ENCODE measurements around the gene ABO.
"Not testable (repeated sequence)": the region's sequence is repeated elsewhere in the genome, so short reads cannot be mapped to it uniquely, and the experiment has no call there.

Gene ABO

DNA sequence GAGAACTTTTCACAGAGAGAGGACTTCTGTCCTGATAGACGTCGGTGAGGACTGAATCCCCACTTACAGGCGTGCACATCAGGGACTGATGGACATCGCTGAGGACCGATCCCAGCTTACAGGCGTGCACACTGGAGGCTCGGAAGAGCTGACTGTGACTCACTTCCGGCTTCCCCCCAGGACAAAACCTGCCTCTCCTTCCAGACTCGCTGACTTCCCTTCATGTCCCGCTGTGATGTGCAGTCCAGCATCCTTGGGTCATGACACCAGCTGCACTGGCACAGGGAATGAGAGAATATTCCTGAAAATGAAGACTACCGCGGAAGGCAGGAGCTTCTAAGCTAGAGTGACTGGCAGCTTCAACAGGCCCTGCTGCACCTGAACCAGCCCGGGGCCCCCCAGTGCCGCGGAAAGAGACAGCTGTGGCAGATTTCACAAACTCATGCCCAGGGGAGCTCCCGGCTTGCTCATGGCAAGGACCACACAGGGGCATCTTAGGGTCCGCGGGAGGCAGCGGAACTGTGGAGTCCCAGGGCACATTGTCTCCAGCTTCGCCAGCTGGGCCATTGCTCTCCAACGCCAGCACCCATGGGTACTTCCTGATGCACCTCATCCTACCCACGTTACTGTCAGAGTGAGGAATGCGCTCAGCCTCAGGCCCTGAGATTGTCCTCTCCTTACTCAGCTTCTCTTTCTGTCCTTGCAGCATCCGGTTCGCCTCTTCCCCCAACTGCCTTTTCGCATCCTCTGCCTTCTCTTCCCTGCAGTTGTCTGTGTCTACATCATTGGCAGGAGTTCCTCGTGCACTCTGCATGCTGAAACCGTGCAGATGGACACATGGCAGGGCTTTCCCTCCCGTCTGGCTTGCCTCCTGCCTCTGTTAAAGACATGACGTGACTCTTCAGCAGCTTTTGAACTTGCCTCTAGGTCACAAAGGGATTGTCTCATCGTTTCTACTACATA, 31.5 kb upstream of the ABO start:
- H3K27ac ChIP-seq (ENCODE audit: low read depth in 2 of 2, low read length in 2 of 2), result no peak overlapping the region
- no peaks in the 10 kb centered on the region for H3K27me3 ChIP-seq (ENCODE audit: control insufficient read depth in 2 of 2, insufficient read depth in 2 of 2, low read length in 2 of 2)
- no peaks in the 10 kb centered on the region for H3K36me3 ChIP-seq (ENCODE audit: control insufficient read depth in 2 of 2, insufficient read depth in 2 of 2, low read length in 2 of 2)
- no peaks in the 10 kb centered on the region for H3K9me3 ChIP-seq (ENCODE audit: control insufficient read depth in 2 of 2, low read length in 2 of 2)
- no peaks in the 10 kb centered on the region for H3K4me1 ChIP-seq (ENCODE audit: control insufficient read depth in 2 of 2, insufficient read depth in 2 of 2, low read length in 2 of 2)
- no peak overlapping the region for H3K9ac ChIP-seq (ENCODE audit: low read depth in 1 of 2, low read length in 2 of 2)
- H3K4me3 ChIP-seq (ENCODE audit: low read length in 2 of 2), result no peak overlapping the region

DNA sequence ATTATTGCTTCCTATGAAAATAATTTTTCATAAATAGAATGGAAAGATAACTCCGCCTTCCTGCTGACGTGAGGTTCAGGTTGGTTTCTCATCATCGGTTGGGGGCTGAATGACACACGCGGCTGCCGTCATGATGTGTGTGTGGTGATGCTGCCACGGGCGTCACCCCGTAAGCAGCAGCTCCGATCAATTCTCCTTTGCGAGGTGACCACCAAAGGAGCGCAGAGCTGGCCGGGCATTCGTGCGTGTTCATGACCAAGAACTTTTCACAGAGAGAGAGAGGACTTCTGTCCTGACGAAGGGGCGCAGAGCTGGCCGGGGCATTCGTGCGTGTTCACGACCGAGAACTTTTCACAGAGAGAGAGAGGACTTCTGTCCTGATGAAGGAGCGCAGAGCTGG, 30.7 kb upstream of the ABO start:
- no peaks in the 10 kb centered on the region for H3K36me3 ChIP-seq (ENCODE audit: control insufficient read depth in 2 of 2, insufficient read depth in 2 of 2, low read length in 2 of 2)
- H3K4me3 ChIP-seq (ENCODE audit: low read length in 2 of 2), result no peak overlapping the region
- H3K9ac ChIP-seq (ENCODE audit: low read depth in 1 of 2, low read length in 2 of 2), result no peak overlapping the region
- H3K4me1 ChIP-seq (ENCODE audit: control insufficient read depth in 2 of 2, insufficient read depth in 2 of 2, low read length in 2 of 2), result no peaks in the 10 kb centered on the region
- H3K27me3 ChIP-seq (ENCODE audit: control insufficient read depth in 2 of 2, insufficient read depth in 2 of 2, low read length in 2 of 2), result no peaks in the 10 kb centered on the region
- H3K9me3 ChIP-seq (ENCODE audit: control insufficient read depth in 2 of 2, low read length in 2 of 2), result no peaks in the 10 kb centered on the region
- no peak overlapping the region for H3K27ac ChIP-seq (ENCODE audit: low read depth in 2 of 2, low read length in 2 of 2)

DNA sequence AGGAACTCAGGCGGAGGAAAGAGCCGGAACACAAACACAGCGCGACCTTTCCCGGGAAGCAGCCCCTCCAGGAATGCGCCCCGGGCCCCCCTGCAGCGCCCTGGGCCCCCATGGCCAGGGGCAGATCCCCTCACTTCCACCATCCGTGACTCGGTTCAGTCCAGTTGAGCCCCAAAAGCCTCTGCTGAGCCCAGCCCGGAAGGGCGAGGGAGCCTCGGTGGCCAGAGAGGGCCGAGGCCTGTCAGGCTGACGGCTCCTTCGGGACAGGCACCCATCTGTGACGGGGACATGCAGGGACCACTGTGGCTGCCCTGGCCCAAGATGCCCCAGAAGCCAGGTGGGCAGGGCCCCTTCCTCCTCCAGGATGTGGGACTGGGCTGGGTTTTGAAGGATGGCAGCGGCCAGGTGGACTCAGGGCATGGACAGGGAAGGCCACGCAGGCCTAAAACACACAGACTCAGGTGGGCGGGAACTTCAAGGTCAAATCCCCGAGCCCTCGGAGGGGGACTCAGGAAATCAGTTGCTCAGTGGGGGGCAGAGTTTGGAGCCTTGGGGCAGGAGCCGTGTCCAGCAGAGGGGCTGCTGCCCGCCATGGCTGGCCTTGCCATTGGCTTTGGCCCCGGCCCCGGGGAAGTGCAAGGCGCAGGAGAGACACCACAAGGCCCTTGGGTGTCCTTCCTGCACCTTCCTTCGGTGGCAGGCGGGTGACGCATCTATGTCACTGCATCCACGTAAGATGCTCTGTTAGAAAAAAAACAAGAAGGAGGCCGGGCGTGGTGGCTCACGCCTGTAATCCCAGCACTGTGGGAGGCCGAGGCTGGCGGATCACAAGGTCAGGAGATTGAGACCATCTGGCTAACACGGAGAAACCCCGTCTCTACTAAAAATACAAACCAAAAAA, 29.7 kb upstream of the ABO start:
- H3K36me3 ChIP-seq (ENCODE audit: control insufficient read depth in 2 of 2, insufficient read depth in 2 of 2, low read length in 2 of 2), result no peaks in the 10 kb centered on the region
- no peaks in the 10 kb centered on the region for H3K9me3 ChIP-seq (ENCODE audit: control insufficient read depth in 2 of 2, low read length in 2 of 2)
- no peak overlapping the region for H3K27ac ChIP-seq (ENCODE audit: low read depth in 2 of 2, low read length in 2 of 2)
- H3K4me3 ChIP-seq (ENCODE audit: low read length in 2 of 2), result no peak overlapping the region
- H3K4me1 ChIP-seq (ENCODE audit: control insufficient read depth in 2 of 2, insufficient read depth in 2 of 2, low read length in 2 of 2), result no peaks in the 10 kb centered on the region
- no peaks in the 10 kb centered on the region for H3K27me3 ChIP-seq (ENCODE audit: control insufficient read depth in 2 of 2, insufficient read depth in 2 of 2, low read length in 2 of 2)
- no peak overlapping the region for H3K9ac ChIP-seq (ENCODE audit: low read depth in 1 of 2, low read length in 2 of 2)

DNA sequence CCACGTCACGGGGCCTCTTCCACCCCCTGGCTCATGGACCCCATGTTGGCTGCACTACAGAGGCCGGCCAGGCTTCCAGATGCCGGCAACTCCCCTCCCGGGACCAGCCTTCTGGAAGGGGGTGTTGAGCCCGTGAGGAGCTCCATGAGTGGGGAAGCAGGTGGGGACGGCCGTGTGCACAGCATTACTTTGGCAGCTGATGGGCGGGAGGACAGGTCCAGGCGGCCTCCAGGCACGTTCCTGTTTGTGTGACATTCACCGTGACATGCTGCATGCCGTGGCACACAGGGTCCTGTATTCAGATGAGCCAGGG, 29.1 kb upstream of the ABO start:
- Histone ChIP-seq H3K9ac (ENCODE audit: low read depth in 1 of 2, low read length in 2 of 2) (no peak overlapping the region), H3K36me3 (ENCODE audit: control insufficient read depth in 2 of 2, insufficient read depth in 2 of 2, low read length in 2 of 2) (no peaks in the 10 kb centered on the region), H3K27me3 (ENCODE audit: control insufficient read depth in 2 of 2, insufficient read depth in 2 of 2, low read length in 2 of 2) (no peaks in the 10 kb centered on the region), H3K9me3 (ENCODE audit: control insufficient read depth in 2 of 2, low read length in 2 of 2) (no peaks in the 10 kb centered on the region), H3K4me1 (ENCODE audit: control insufficient read depth in 2 of 2, insufficient read depth in 2 of 2, low read length in 2 of 2) (no peaks in the 10 kb centered on the region), H3K27ac (ENCODE audit: low read depth in 2 of 2, low read length in 2 of 2) (no peak overlapping the region), H3K4me3 (ENCODE audit: low read length in 2 of 2) (no peak overlapping the region)

DNA sequence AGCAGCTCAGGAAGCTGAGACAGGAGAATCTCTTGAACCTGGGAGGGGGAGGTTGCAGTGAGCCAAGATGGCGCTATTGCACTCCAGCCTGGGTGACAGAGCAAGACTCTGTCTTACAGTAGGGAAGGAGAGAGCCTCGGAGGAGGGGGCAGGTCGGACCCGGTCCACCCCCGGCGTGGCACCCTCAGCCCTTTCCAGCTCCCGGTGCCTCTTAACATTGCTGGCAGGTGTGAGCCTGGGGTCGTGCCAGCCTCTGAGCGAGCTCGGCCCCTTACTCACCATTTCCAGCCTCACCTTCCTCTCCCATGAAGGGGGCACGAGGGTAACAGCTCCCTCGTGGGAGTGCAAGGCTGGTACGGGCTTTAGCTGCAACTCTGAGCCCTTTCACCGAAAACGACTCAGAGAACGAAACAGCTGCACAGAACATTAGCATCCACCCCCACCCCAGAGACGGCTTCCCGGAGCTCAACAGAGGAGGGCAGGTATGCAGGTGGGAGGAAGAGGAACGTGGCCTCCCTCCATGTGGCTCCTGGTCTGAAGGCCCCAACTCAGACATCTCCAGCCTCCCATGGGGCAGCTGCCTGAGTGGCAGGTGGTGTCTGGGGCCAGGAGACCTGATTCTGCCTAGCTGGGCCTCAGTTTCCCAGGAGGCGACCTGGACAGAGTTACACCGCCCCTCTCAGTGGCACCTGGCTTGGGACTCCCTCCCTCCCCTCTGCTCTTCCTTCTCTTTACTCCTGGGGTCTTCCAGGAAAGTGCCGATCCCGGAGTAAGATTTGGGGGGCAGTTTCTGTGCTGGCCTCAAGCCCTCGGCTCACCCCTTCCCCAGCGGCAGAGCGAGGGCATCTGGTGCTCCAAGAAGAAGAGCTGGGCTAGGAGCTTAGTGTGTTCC, 28.5 kb upstream of the ABO start:
- Histone ChIP-seq H3K9ac (ENCODE audit: low read depth in 1 of 2, low read length in 2 of 2) (no peak overlapping the region), H3K27me3 (ENCODE audit: control insufficient read depth in 2 of 2, insufficient read depth in 2 of 2, low read length in 2 of 2) (no peaks in the 10 kb centered on the region), H3K4me1 (ENCODE audit: control insufficient read depth in 2 of 2, insufficient read depth in 2 of 2, low read length in 2 of 2) (no peaks in the 10 kb centered on the region), H3K36me3 (ENCODE audit: control insufficient read depth in 2 of 2, insufficient read depth in 2 of 2, low read length in 2 of 2) (no peaks in the 10 kb centered on the region), H3K9me3 (ENCODE audit: control insufficient read depth in 2 of 2, low read length in 2 of 2) (no peaks in the 10 kb centered on the region), H3K4me3 (ENCODE audit: low read length in 2 of 2) (no peak overlapping the region), H3K27ac (ENCODE audit: low read depth in 2 of 2, low read length in 2 of 2) (no peak overlapping the region)

DNA sequence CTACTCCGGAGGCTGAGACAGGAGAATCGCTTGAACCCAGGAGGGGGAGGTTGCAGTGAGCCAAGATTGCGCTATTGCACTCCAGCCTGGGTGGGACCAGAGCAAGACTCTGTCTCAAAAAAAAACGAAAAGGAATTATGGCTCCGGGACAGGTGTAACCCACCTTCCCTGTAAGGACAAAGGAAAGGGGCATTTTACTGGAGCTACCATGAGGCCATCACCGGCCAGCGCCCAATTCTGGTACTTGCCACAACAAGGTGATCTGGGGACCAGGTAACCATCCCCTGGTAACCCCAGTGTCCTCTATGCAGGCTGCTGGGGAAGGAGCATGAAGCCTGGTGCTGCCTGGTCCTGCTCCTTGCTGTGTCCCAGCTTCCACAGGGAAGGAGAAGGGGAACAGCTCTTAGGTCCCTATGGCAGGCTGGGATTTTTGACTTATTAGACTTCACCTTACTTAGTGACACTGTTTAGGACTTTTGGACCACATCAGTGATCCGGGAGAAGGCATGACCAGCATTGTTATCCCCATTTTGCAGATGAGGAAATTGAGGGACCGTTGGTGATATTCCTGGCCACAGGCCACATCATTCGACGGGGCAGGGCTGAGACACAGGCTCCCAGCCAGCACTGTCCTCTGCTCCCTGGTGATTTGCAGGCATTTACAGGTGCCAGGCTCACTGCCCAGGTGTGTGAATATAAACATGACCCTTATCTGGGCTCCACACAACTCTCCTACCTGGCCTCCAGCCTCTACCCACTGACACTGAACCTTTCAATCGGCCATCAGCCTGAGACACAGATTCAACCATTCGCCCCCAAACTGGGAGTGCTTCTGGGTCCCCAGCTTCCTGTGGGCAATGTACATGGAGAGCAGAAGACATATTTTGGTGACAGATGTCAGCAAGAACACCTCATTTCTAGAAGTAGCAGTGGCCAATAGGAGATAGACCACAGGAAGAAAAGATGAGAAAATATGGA, 26.5 kb upstream of the ABO start:
- Histone ChIP-seq H3K27me3 (ENCODE audit: control insufficient read depth in 2 of 2, insufficient read depth in 2 of 2, low read length in 2 of 2) (no peaks in the 10 kb centered on the region), H3K9me3 (ENCODE audit: control insufficient read depth in 2 of 2, low read length in 2 of 2) (no peaks in the 10 kb centered on the region), H3K36me3 (ENCODE audit: control insufficient read depth in 2 of 2, insufficient read depth in 2 of 2, low read length in 2 of 2) (no peaks in the 10 kb centered on the region), H3K4me1 (ENCODE audit: control insufficient read depth in 2 of 2, insufficient read depth in 2 of 2, low read length in 2 of 2) (no peaks in the 10 kb centered on the region), H3K4me3 (ENCODE audit: low read length in 2 of 2) (no peak overlapping the region), H3K27ac (ENCODE audit: low read depth in 2 of 2, low read length in 2 of 2) (no peak overlapping the region), H3K9ac (ENCODE audit: low read depth in 1 of 2, low read length in 2 of 2) (no peak overlapping the region)

DNA sequence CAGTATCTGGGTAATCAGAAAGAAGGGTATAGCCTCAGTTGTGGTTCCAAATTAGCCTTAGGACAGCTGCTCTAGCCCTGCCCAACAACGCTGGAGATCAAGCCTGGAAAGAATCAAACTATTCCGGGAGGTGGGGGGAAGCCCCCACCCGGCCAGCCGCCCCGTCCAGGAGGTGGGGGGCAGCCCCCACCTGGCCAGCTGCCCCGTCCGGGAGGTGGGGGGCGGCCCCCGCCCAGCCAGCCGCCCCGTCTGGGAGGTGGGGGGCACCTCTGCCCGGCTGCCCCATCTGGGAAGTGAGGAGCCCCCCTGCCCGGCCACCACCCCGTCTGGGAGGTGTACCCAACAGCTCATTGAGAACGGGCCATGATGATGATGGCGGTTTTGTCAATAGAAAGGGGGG, 25.0 kb upstream of the ABO start:
- H3K4me1 ChIP-seq (ENCODE audit: control insufficient read depth in 2 of 2, insufficient read depth in 2 of 2, low read length in 2 of 2); H3K9me3 ChIP-seq (ENCODE audit: control insufficient read depth in 2 of 2, low read length in 2 of 2); H3K27me3 ChIP-seq (ENCODE audit: control insufficient read depth in 2 of 2, insufficient read depth in 2 of 2, low read length in 2 of 2); H3K27ac ChIP-seq (ENCODE audit: low read depth in 2 of 2, low read length in 2 of 2); H3K4me3 ChIP-seq (ENCODE audit: low read length in 2 of 2); H3K36me3 ChIP-seq (ENCODE audit: control insufficient read depth in 2 of 2, insufficient read depth in 2 of 2, low read length in 2 of 2); H3K9ac ChIP-seq (ENCODE audit: low read depth in 1 of 2, low read length in 2 of 2): not testable (repeated sequence)

DNA sequence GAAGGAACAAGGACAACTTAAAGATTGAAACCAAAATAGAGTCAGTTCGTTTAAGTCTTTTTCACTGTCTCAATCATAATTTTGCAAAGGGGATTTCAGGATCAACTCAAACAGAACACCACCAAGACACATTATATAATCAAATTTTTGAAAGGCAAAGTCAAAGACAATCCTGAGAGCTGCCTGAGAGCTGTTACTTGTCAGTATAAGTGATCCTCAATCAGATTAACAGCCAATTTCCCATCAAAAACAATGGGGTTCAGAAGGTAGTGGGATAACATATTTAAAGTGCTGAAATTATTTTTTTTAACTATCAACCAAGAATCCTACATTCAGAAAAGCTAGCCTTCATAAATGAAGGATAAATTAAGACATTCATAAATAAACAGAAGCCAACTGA, 19.3 kb upstream of the ABO start:
- Histone ChIP-seq H3K9ac (ENCODE audit: low read depth in 1 of 2, low read length in 2 of 2) (no peak overlapping the region), H3K27ac (ENCODE audit: low read depth in 2 of 2, low read length in 2 of 2) (no peak overlapping the region), H3K4me1 (ENCODE audit: control insufficient read depth in 2 of 2, insufficient read depth in 2 of 2, low read length in 2 of 2) (no peaks in the 10 kb centered on the region), H3K4me3 (ENCODE audit: low read length in 2 of 2) (no peak overlapping the region), H3K27me3 (ENCODE audit: control insufficient read depth in 2 of 2, insufficient read depth in 2 of 2, low read length in 2 of 2) (no peaks in the 10 kb centered on the region), H3K36me3 (ENCODE audit: control insufficient read depth in 2 of 2, insufficient read depth in 2 of 2, low read length in 2 of 2) (no peaks in the 10 kb centered on the region), H3K9me3 (ENCODE audit: control insufficient read depth in 2 of 2, low read length in 2 of 2) (no peaks in the 10 kb centered on the region)

DNA sequence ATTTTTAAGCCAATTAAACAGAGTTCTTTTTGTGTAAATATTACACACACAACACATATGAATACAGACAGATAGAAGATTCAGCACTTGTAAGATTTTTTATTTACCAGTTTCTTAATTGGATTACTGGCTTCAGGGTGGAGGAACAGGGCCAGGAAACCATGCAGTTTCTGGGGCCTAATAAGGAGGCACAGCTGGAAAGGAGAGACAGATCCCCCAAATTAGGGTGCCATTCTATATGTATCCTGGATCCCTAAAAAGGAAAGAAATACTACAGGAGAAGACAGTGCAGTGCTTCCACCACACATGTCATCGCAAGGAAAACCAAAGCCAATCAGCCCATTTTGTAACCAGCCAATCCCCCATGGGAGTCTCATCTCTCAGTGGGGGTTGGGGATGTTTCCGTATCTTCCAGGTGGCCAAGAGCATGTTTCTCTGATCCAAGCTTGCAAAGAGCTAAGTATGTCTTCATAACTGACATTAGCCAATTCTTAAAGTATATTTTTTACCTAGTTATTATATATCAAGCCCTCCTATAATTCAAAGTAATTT, 15.8 kb upstream of the ABO start:
- H3K36me3 ChIP-seq (ENCODE audit: control insufficient read depth in 2 of 2, insufficient read depth in 2 of 2, low read length in 2 of 2), result no peaks in the 10 kb centered on the region

More for the DNA sequence above, 15.8 kb upstream of the ABO start:
- Histone ChIP-seq H3K27ac (ENCODE audit: low read depth in 2 of 2, low read length in 2 of 2) (no peak overlapping the region), H3K27me3 (ENCODE audit: control insufficient read depth in 2 of 2, insufficient read depth in 2 of 2, low read length in 2 of 2) (no peaks in the 10 kb centered on the region), H3K9me3 (ENCODE audit: control insufficient read depth in 2 of 2, low read length in 2 of 2) (no peaks in the 10 kb centered on the region), H3K9ac (ENCODE audit: low read depth in 1 of 2, low read length in 2 of 2) (no peak overlapping the region), H3K4me3 (ENCODE audit: low read length in 2 of 2) (no peak overlapping the region), H3K4me1 (ENCODE audit: control insufficient read depth in 2 of 2, insufficient read depth in 2 of 2, low read length in 2 of 2) (no peaks in the 10 kb centered on the region)

Measured in mucosa of rectum (tissue), 2 donors.